Mesenteric fat pad (tissue), 1 donor: Measurements from ENCODE around the gene DNAJC5. TPM values are rescaled to one million over a fixed set of nuclear protein-coding genes. Genes with fewer than 3 reads are reported as not detected.
A peak's percentile ranks its signal among the peaks of the same experiment; 100 is the strongest.

Experiments used
- DNase-seq: peaks from one replicate; pipeline ENCODE4 v3.0.0-alpha.2; 2020; ENCODE audit warnings: low spot score
- microRNA-seq: library from miRNA; unstranded; fragments of <30 nt; microRNA quantifications from one replicate; pipeline ENCODE4 v1.2.0, GENCODE V29; 2020; ENCODE audit warnings: borderline number of aligned reads
- total RNA-seq: library from RNA; stranded (reverse); fragmentation: NEBNext Ultra II Directional; extraction: Animal tissue kit (Norgen Biotek cat#: 25700); gene quantifications from one replicate; pipeline ENCODE4 v1.2.1, GENCODE V29; 2021
- donor health status: DM: yes; HTN: yes; CAD: no.

Gene DNAJC5
- total RNA-seq, 1 donor from 2014 or later: 50.5 TPM

DNA sequence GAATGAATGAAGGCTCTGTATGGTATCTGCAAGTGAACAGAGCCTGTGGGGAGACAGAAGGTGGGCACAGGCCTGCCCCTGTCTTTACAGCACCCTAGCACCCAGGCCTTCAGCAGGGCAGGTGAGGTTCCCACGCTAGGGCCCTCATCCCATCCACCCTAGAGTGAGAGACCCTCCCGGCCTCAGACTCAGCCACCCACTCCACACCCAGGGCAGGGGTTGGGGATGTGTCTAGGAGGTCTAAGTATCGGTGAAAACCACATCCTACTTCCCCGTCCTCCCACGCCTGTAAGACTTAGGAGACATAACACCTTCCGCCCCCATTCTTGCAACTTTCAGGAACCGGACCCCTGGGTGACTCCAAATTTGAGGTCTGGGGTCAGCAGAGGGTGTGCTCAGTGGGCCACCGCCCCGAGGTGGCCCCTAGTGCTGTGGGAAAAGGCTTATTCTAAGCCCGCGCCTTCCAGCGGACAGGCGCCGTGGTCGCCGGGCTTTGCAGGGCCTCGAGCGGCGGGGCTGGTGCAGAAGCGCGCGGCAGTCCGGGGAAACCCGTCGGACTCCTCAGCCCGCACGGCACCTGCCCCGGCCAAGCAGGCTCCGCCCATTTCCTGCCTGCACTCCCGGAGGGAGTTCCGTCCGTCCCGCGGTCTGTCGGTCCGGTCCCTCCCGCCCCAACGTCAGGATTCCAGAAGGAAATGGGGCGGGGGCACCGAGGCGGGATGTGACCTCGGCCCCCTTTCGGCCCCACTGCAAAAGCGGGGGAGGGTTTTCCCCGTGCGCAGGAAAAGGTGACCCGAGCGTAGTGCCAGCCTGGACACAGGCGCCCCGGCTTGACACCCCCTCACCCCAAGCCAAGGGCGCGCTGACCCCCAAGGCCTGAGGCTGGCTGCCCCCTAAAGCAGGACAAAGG lies 83.6 kb downstream of the DNAJC5 start:
- no peak for DNase-seq

DNA sequence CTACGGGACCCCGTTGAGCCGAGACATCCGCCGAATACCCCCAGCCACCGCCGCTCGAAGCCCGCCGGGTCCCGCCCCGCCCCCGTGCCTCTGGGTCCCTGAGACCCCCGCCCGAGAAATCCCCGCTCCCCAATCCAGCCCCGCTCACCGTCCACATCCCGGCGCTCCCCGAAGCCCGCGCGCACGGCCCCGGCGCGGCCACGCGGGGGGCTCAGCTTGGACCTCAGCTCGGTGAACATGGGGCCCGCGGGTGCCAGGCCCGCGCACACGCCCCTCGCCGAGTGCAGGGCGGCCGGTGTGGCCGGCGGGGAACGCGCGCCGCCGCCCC lies 84.3 kb downstream of the DNAJC5 start:
- no peak for DNase-seq

DNA sequence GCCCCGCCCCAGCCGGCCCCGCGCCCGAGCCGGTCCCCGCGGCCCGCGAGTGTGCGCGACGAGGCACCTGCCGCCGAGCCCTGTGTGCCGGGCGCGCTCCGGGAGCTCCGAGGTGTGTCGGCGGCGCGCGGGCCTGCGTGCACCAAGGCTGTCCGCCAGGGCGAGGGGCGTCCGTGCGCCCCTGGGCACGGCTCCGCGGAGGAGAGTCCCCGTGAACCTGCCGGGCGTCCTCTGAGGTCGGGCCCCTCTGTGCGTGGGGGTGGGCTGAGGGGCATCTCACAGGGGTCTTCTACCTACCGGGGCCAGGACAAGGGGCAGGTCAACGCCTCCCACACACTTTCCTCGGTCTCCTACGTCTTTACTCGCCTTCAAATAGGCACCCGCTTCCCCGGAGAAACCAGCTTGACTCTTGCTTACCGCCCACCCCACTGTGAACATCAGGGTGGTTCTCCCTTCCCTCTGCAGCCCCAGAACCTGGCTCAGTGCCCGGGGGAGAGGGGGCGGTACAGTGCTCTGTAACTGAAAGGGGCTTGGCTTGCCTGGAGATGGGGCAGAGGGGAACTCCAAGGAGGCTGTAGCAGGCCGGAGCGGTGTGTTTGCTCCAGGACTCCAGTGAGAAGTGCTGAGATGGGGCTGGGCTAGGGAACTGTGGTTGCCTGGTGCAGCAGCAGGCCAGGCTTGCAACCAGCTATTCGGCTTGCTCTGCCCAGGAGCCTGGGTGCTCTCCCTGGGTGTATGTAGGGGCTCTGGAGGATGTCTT lies 84.8 kb downstream of the DNAJC5 start, which contains the start of gene SAMD10:
Gene SAMD10, minus strand, starts transcription at position 86 of the 760 bp plus-strand sequence. CDS start 175 bp downstream, outside the sequence.
- no peak for DNase-seq

DNA sequence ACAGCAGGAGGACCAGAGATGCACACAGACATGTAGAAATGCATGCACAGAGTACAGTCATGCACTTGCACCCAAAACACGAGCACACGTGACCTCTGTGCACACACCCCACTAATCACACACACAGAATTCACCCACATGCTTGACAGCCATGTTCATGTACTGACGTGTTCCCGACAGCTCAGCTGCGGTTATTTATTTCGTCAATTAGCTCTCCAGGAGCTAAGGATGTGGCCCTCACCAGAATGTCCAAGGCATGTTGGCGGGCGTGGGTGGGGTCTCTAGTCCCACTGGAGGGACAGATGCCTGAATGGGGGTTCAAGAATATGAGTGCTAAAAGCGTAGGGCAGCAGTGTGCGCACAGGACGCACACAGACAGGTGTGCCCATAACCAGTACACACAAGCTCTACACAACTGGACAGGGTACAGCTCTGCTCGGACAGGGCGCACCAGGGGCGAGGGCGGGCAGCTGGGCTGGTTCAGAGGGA lies 85.4 kb downstream of the DNAJC5 start:
- no peak for DNase-seq

DNA sequence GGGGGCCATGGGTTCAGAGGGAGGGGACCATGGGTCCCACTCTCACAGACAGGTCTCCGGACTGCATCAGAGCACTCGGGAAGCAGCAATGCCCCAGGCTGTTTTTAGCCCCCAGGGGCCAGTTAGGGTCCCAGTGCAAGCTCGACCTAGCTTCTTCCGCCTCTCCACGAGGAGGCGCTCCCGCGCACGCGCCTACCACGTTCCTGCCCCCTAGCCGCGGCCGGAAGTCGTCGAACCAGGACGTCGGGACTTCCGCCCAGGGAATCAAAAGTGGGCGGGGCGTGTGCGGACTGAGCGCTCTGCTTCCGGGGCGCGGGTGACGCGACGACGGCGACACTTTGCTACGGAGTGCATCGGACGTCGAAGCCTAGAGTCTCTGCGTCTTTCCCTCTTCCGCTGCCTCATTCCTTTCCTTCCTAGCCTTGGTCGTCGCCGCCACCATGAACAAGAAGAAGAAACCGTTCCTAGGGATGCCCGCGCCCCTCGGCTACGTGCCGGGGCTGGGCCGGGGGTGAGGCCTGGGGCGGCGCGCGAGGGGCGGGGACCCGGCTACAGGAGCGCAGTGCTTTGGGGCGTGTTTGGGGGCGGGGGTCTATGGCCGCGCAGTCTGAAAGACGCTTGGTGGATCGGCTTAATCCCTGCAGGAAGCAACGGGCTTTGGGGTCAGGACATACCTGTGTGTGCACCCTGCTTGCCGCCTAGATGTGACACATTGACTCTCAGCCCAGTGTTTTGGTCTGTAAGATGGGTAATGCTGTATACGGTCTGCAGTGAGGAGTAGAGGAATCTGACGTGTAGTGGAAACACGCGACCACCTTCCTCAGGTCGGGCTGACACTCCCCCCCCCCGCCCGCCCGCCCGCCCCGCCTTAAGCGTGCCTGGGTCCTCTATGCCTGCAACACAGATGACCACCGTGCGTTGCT lies 86.1 kb downstream of the DNAJC5 start, which contains the start of gene PRPF6:
Gene PRPF6, plus strand, starts transcription at position 327 of the 923 bp plus-strand sequence. Its CDS starts 114 bp downstream, at position 441.
- peak; percentile 98 for DNase-seq

DNA sequence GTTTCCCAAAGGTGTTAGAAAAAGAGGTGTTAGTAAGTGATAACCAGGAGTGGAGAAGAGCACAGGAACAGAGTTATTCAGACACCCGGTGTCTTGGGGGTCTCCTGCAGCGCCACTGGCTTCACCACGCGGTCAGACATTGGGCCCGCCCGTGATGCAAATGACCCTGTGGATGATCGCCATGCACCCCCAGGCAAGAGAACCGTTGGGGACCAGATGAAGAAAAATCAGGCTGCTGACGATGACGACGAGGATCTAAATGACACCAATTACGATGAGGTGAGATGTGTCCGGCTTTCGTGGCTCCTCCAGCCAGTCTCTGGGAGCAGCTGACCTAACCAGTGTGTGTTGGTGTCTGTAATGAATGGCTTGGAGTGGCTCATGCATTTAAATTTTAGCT lies 88.0 kb downstream of the DNAJC5 start:
- DNase-seq: no peak

Small RNAs within 50 kb of the gene (microRNA-seq; reads per million reads assigned to microRNA genes)
- gene MIR1914 (not detected), gene MIR647 (not detected), gene MIR941-1 (not detected), gene MIR941-2 (not detected), gene MIR941-3 (not detected), gene MIR941-4 (not detected), gene MIR941-5 (not detected)

Other genes starting within 250 kb of the DNAJC5 start
- 9.9 TPM for gene STMN3, start 241.7 kb upstream of the DNAJC5 start, total RNA-seq
- 31.7 TPM for gene RTEL1, start 236.8 kb upstream of the DNAJC5 start, total RNA-seq
- gene TNFRSF6B, start 198.5 kb upstream of the DNAJC5 start, total RNA-seq: 4.7 TPM
- 47.3 TPM for gene ARFRP1, start 187.2 kb upstream of the DNAJC5 start, total RNA-seq
- gene ZGPAT, start 187.1 kb upstream of the DNAJC5 start, total RNA-seq: 26.7 TPM
- gene LIME1, start 158.5 kb upstream of the DNAJC5 start, total RNA-seq: 6.5 TPM
- 62.0 TPM for gene SLC2A4RG, start 155.3 kb upstream of the DNAJC5 start, total RNA-seq
- gene ZBTB46, start 63.9 kb upstream of the DNAJC5 start, total RNA-seq: 34.7 TPM
- gene ABHD16B, start 33.6 kb upstream of the DNAJC5 start, total RNA-seq: not detected
- gene TPD52L2, start 29.9 kb upstream of the DNAJC5 start, total RNA-seq: 114 TPM
- 36.0 TPM for gene UCKL1, start 61.3 kb downstream of the DNAJC5 start, total RNA-seq
- gene ZNF512B, start 74.8 kb downstream of the DNAJC5 start, total RNA-seq: 18.7 TPM
- gene SAMD10, start 84.5 kb downstream of the DNAJC5 start, total RNA-seq: 2.9 TPM
- 46.3 TPM for gene PRPF6, start 86.0 kb downstream of the DNAJC5 start, total RNA-seq
- 0.74 TPM for gene C20orf204, start 141.1 kb downstream of the DNAJC5 start, total RNA-seq
- 70.5 TPM for gene SOX18, start 154.5 kb downstream of the DNAJC5 start, total RNA-seq
- gene TCEA2, start 168.1 kb downstream of the DNAJC5 start, total RNA-seq: 42.5 TPM
- 29.0 TPM for gene RGS19, start 184.4 kb downstream of the DNAJC5 start, total RNA-seq
- 1.3 TPM for gene OPRL1, start 185.0 kb downstream of the DNAJC5 start, total RNA-seq
- not detected for gene LKAAEAR1, start 189.3 kb downstream of the DNAJC5 start, total RNA-seq
- gene NPBWR2, start 212.4 kb downstream of the DNAJC5 start, total RNA-seq: not detected